Fibroblast of lung (primary cell): ENCODE data around the gene SECISBP2L. TPM values are rescaled to one million over a fixed set of nuclear protein-coding genes. Genes with fewer than 3 reads are reported as not detected.
A peak's percentile ranks its signal among the peaks of the same experiment; 100 is the strongest.

Source experiments
- DNase-seq, 2 donors: peaks; one replicate each; pipeline versions ENCODE4 v3.0.0 to v3.0.0-alpha.2; 2010; ENCODE audit warnings: low read depth in 2 of 2
- H2AFZ ChIP-seq: 2 replicates; pipeline ENCODE4 v1.5.1; 2012; ENCODE audit warnings: low read length, control low read depth, inconsistent platforms
- H3K27ac ChIP-seq: 2 replicates; pipeline ENCODE4 v1.5.1; 2011; ENCODE audit warnings: low read length, control low read depth; ENCODE audit not compliant: insufficient read depth
- H3K27me3 ChIP-seq: 2 replicates; pipeline ENCODE4 v1.5.1; 2011; ENCODE audit warnings: mild to moderate bottlenecking, low read length; ENCODE audit not compliant: control insufficient read depth, insufficient read depth
- H3K36me3 ChIP-seq: 2 replicates; pipeline ENCODE4 v1.5.1; 2011; ENCODE audit warnings: low read length; ENCODE audit not compliant: control insufficient read depth, insufficient read depth
- H3K4me1 ChIP-seq: 2 replicates; pipeline ENCODE4 v1.5.1; 2011; ENCODE audit warnings: low read length; ENCODE audit not compliant: control insufficient read depth, insufficient read depth; ENCODE audit errors: extremely low read depth
- H3K4me2 ChIP-seq: 2 replicates; pipeline ENCODE4 v1.5.1; 2011; ENCODE audit warnings: low read length, control low read depth; ENCODE audit not compliant: insufficient read depth; ENCODE audit errors: extremely low read depth
- H3K4me3 ChIP-seq, 4 experiments: fragments of 200-600 bp in 1 of 4; sonication (generic) in 1 of 4; replicated peaks in 1 of 4; 2 replicates each; pipeline ENCODE4 v1.5.1; 2011 to 2016; ENCODE audit warnings: low read length in 4 of 4, low read depth in 3 of 4, mild to moderate bottlenecking in 3 of 4, control low read depth in 2 of 4, inconsistent platforms in 1 of 4, mixed read lengths in 1 of 4; ENCODE audit not compliant: insufficient read depth in 1 of 4; ENCODE audit errors: control extremely low read depth in 1 of 4
- H3K79me2 ChIP-seq: 2 replicates; pipeline ENCODE4 v1.5.1; 2012; ENCODE audit warnings: mild to moderate bottlenecking, low read length, inconsistent platforms; ENCODE audit not compliant: control insufficient read depth, insufficient read depth
- H3K9ac ChIP-seq: 2 replicates; pipeline ENCODE4 v1.5.1; 2011; ENCODE audit warnings: mild to moderate bottlenecking, low read length, control low read depth; ENCODE audit not compliant: insufficient read depth
- H3K9me3 ChIP-seq: 2 replicates; pipeline ENCODE4 v1.5.1; 2012; ENCODE audit warnings: low read depth, low read length; ENCODE audit not compliant: control insufficient read depth, insufficient read depth
- H4K20me1 ChIP-seq: 2 replicates; pipeline ENCODE4 v1.5.1; 2011; ENCODE audit warnings: low read length; ENCODE audit not compliant: control insufficient read depth, insufficient read depth; ENCODE audit errors: extremely low read depth
- CTCF ChIP-seq, 2 donors: IDR thresholded peaks in 1 of 2; conservative IDR thresholded peaks in 1 of 2; 1 replicate in 1 of 2; 2 replicates in 1 of 2; pipeline ENCODE4 v1.5.1; 2011 to 2012; ENCODE audit warnings: low read length in 2 of 2, control low read depth in 1 of 2, inconsistent platforms in 1 of 2, low read depth in 1 of 2, mild to moderate bottlenecking in 1 of 2
- EZH2 ChIP-seq: IDR thresholded peaks from 2 replicates; pipeline ENCODE4 v1.5.1; 2012; ENCODE audit warnings: low read length, control low read depth, mild to moderate bottlenecking; ENCODE audit errors: missing control alignments
- polyA plus RNA-seq, 2 donors: library from polyadenylated mRNA; depleted of rRNA in 1 of 2; stranded (reverse) in 1 of 2; unstranded in 1 of 2; fragments of >200 nt; gene quantifications; 2 replicates each; pipeline ENCODE4 v1.2.1, GENCODE V29; 2011 to 2012; ENCODE audit warnings: missing spikeins in 1 of 2
- total RNA-seq: library from RNA; depleted of rRNA; stranded (reverse); fragments of >200 nt; gene quantifications from 2 replicates; pipeline ENCODE4 v1.2.1, GENCODE V29; 2014

The SECISBP2L gene
- total and polyA plus RNA-seq, 2 donors (not counting 1 experiment from before 2014, with no cell fraction given), result 25.7 to 44.3 TPM

- no peak for TF ChIP-seq EZH2
- TF ChIP-seq CTCF (conservative IDR thresholded peaks at IDR 0.05 in 1 of 2, IDR thresholded peaks at IDR 0.05 in 1 of 2; ENCODE audit: low read depth in 1 of 2, low read length in 2 of 2), result no peak
- peak in 1 of 2 donors; percentile 55 for DNase-seq
- H3K4me2 ChIP-seq, result no peak overlapping the region
- no peak overlapping the region for H3K27ac ChIP-seq
- no peaks in the 10 kb centered on the region for H3K27me3 ChIP-seq
- H3K36me3 ChIP-seq, result peaks cover 10% of the 10 kb centered on the region
- no peak overlapping the region for H3K4me3 ChIP-seq
- H3K79me2 ChIP-seq, result no peaks in the 10 kb centered on the region
- no peaks in the 10 kb centered on the region for H3K9me3 ChIP-seq
- H3K4me1 ChIP-seq, result no peaks in the 10 kb centered on the region
- no peak overlapping the region for H3K9ac ChIP-seq
- H4K20me1 ChIP-seq, result no peaks in the 10 kb centered on the region
- H2AFZ ChIP-seq, result no peak overlapping the region
These were observed 50.0 kb downstream of the SECISBP2L start for GRCh38 chr15:48996276-48996675.

- H3K27ac ChIP-seq, result no peak overlapping the region
- no peaks in the 10 kb centered on the region for H3K27me3 ChIP-seq
- no peak for DNase-seq
- H3K9ac ChIP-seq, result no peak overlapping the region
- H4K20me1 ChIP-seq, result no peaks in the 10 kb centered on the region
- no peaks in the 10 kb centered on the region for H3K79me2 ChIP-seq
- H3K9me3 ChIP-seq, result no peaks in the 10 kb centered on the region
- no peak overlapping the region for H3K4me3 ChIP-seq
- TF ChIP-seq EZH2, result no peak
- TF ChIP-seq CTCF (conservative IDR thresholded peaks at IDR 0.05 in 1 of 2, IDR thresholded peaks at IDR 0.05 in 1 of 2; ENCODE audit: low read depth in 1 of 2, low read length in 2 of 2), result no peak
- H3K4me2 ChIP-seq, result no peak overlapping the region
- no peak overlapping the region for H2AFZ ChIP-seq
- no peaks in the 10 kb centered on the region for H3K4me1 ChIP-seq
- H3K36me3 ChIP-seq, result peaks cover 7% of the 10 kb centered on the region
These were observed 52.9 kb downstream of the SECISBP2L start for GRCh38 chr15:48993380-48993779.

- no peaks in the 10 kb centered on the region for H3K27me3 ChIP-seq
- no peaks in the 10 kb centered on the region for H3K4me1 ChIP-seq
- no peaks in the 10 kb centered on the region for H3K79me2 ChIP-seq
- no peak overlapping the region for H3K9ac ChIP-seq
- no peaks in the 10 kb centered on the region for H3K9me3 ChIP-seq
- peaks cover 7% of the 10 kb centered on the region for H3K36me3 ChIP-seq
- H3K4me2 ChIP-seq, result no peak overlapping the region
- no peak overlapping the region for H3K27ac ChIP-seq
- no peak overlapping the region for H2AFZ ChIP-seq
- no peaks in the 10 kb centered on the region for H4K20me1 ChIP-seq
- TF ChIP-seq EZH2, result no peak
- no peak for TF ChIP-seq CTCF (conservative IDR thresholded peaks at IDR 0.05 in 1 of 2, IDR thresholded peaks at IDR 0.05 in 1 of 2; ENCODE audit: low read depth in 1 of 2, low read length in 2 of 2)
- no peak overlapping the region for H3K4me3 ChIP-seq
- DNase-seq, result no peak
These were observed 53.7 kb downstream of the SECISBP2L start for GRCh38 chr15:48992545-48992944.
